ENCODE data around the gene DMBX1. TPM values are rescaled to one million over a fixed set of nuclear protein-coding genes. Genes with fewer than 3 reads are reported as not detected.

Gene DMBX1
- polyA plus RNA-seq = under 1 TPM in 1 of 4 donors, not detected in 3; 0.01 TPM
- long read RNA-seq, donor 1 = 0 reads
- long read RNA-seq, donor 2 = 0 reads
- long read RNA-seq, donor 3 = 0 reads
- long read RNA-seq, donor 4 = 0 reads
- long read RNA-seq, donor 5 = 0 reads
- long read RNA-seq, donor 6 = 0 reads
- long read RNA-seq, donor 7 = 0 reads
- long read RNA-seq, donor 8 = 0 reads
- long read RNA-seq, donor 9 = 0 reads
- long read RNA-seq, donor 10 = 0 reads

- H3K4me3 ChIP-seq (ENCODE audit: low read depth in 1 of 3, low read length in 3 of 3) = peak within 1 kb of the TSS in 1 of 3 donors; percentile 39
- H3K27me3 ChIP-seq (ENCODE audit: control insufficient read depth in 3 of 3, insufficient read depth in 3 of 3, low read length in 3 of 3) = peaks cover 18 to 96% (median 72%) of the 10 kb centered on the region in 3 donors
- no peak within 1 kb of the TSS for H3K27ac ChIP-seq (ENCODE audit: low read depth in 1 of 3, low read length in 2 of 3)
- DNase-seq = peak; percentile 60 to 62
- FAIRE-seq = no peak
- WGBS, 3 donors = 1 to 2% (median 1%) methylated on average over 73 to 74 of the region's 74 CpGs
- H3K4me1 ChIP-seq (ENCODE audit: control insufficient read depth in 3 of 3, insufficient read depth in 2 of 3, low read depth in 1 of 3, low read length in 2 of 3) = peaks cover 0 to 9% (median 4%) of the 10 kb centered on the region in 3 donors
- H3K9me3 ChIP-seq (ENCODE audit: control insufficient read depth in 2 of 2, insufficient read depth in 1 of 2, low read depth in 1 of 2, low read length in 1 of 2) = peaks cover 0 to 5% of the 10 kb centered on the region in 2 donors
- H3K36me3 ChIP-seq (ENCODE audit: control insufficient read depth in 3 of 3, insufficient read depth in 2 of 3, low read depth in 1 of 3, low read length in 3 of 3) = no peaks in the 10 kb centered on the region
These were observed at the start of gene DMBX1 for GRCh38 chr1:46489638-46490405. DMBX1 (plus strand) TSS chr1:46489836; CDS start chr1:46507011, 17,175 bp downstream.

- no peaks in the 10 kb centered on the region for H3K36me3 ChIP-seq (ENCODE audit: control insufficient read depth in 3 of 3, insufficient read depth in 2 of 3, low read depth in 1 of 3, low read length in 3 of 3)
- H3K4me3 ChIP-seq (ENCODE audit: low read depth in 1 of 3, low read length in 3 of 3) = no peak overlapping the region
- peaks cover 0 to 27% (median 2%) of the 10 kb centered on the region in 3 donors for H3K27me3 ChIP-seq (ENCODE audit: control insufficient read depth in 3 of 3, insufficient read depth in 3 of 3, low read length in 3 of 3)
- FAIRE-seq = no peak
- no peaks in the 10 kb centered on the region for H3K4me1 ChIP-seq (ENCODE audit: control insufficient read depth in 3 of 3, insufficient read depth in 2 of 3, low read depth in 1 of 3, low read length in 2 of 3)
- H3K9me3 ChIP-seq (ENCODE audit: control insufficient read depth in 2 of 2, insufficient read depth in 1 of 2, low read depth in 1 of 2, low read length in 1 of 2) = no peaks in the 10 kb centered on the region
- H3K27ac ChIP-seq (ENCODE audit: low read depth in 1 of 3, low read length in 2 of 3) = no peak overlapping the region
- no peak for DNase-seq
- WGBS, 3 donors = 68 to 77% (median 69%) methylated on average over 2 of the region's 2 CpGs
These were observed 49.2 kb upstream of the DMBX1 start for GRCh38 chr1:46440478-46440877.

GRCh38 chr1:46442317-46443161 lies 47.1 kb upstream of the DMBX1 start:
- WGBS, 3 donors = 5 to 8% (median 6%) methylated on average over 25 of the region's 25 CpGs
- no peak overlapping the region for H3K27ac ChIP-seq (ENCODE audit: low read depth in 1 of 3, low read length in 2 of 3)

GRCh38 chr1:46444466-46444865 lies 45.2 kb upstream of the DMBX1 start:
- WGBS, 3 donors = 67 to 77% (median 76%) methylated on average over 3 of the region's 3 CpGs
- H3K27me3 ChIP-seq (ENCODE audit: control insufficient read depth in 3 of 3, insufficient read depth in 3 of 3, low read length in 3 of 3) = peaks cover 9 to 53% (median 19%) of the 10 kb centered on the region in 3 donors
- H3K36me3 ChIP-seq (ENCODE audit: control insufficient read depth in 3 of 3, insufficient read depth in 2 of 3, low read depth in 1 of 3, low read length in 3 of 3) = no peaks in the 10 kb centered on the region
- no peak overlapping the region for H3K4me3 ChIP-seq (ENCODE audit: low read depth in 1 of 3, low read length in 3 of 3)
- no peak overlapping the region for H3K27ac ChIP-seq (ENCODE audit: low read depth in 1 of 3, low read length in 2 of 3)
- H3K9me3 ChIP-seq (ENCODE audit: control insufficient read depth in 2 of 2, insufficient read depth in 1 of 2, low read depth in 1 of 2, low read length in 1 of 2) = no peaks in the 10 kb centered on the region
- H3K4me1 ChIP-seq (ENCODE audit: control insufficient read depth in 3 of 3, insufficient read depth in 2 of 3, low read depth in 1 of 3, low read length in 2 of 3) = no peaks in the 10 kb centered on the region
- FAIRE-seq (no peak), DNase-seq (no peak)

More at GRCh38 chr1:46442317-46443161, 47.1 kb upstream of the DMBX1 start:
- Histone ChIP-seq H3K4me1 (ENCODE audit: control insufficient read depth in 3 of 3, insufficient read depth in 2 of 3, low read depth in 1 of 3, low read length in 2 of 3) (no peaks in the 10 kb centered on the region), H3K9me3 (ENCODE audit: control insufficient read depth in 2 of 2, insufficient read depth in 1 of 2, low read depth in 1 of 2, low read length in 1 of 2) (no peaks in the 10 kb centered on the region), H3K27me3 (ENCODE audit: control insufficient read depth in 3 of 3, insufficient read depth in 3 of 3, low read length in 3 of 3) (peaks cover 2 to 40% (median 7%) of the 10 kb centered on the region in 3 donors), H3K4me3 (ENCODE audit: low read depth in 1 of 3, low read length in 3 of 3) (peak overlapping the region in 2 of 3 donors; percentile 14 to 37), H3K36me3 (ENCODE audit: control insufficient read depth in 3 of 3, insufficient read depth in 2 of 3, low read depth in 1 of 3, low read length in 3 of 3) (no peaks in the 10 kb centered on the region)
- FAIRE-seq = no peak
- peak; percentile 83 to 91 for DNase-seq

- FAIRE-seq = no peak
- no peak for DNase-seq
- Histone ChIP-seq H3K9me3 (ENCODE audit: control insufficient read depth in 2 of 2, insufficient read depth in 1 of 2, low read depth in 1 of 2, low read length in 1 of 2) (no peaks in the 10 kb centered on the region), H3K27me3 (ENCODE audit: control insufficient read depth in 3 of 3, insufficient read depth in 3 of 3, low read length in 3 of 3) (peaks cover 13 to 64% (median 26%) of the 10 kb centered on the region in 3 donors), H3K27ac (ENCODE audit: low read depth in 1 of 3, low read length in 2 of 3) (no peak overlapping the region), H3K4me1 (ENCODE audit: control insufficient read depth in 3 of 3, insufficient read depth in 2 of 3, low read depth in 1 of 3, low read length in 2 of 3) (no peaks in the 10 kb centered on the region), H3K36me3 (ENCODE audit: control insufficient read depth in 3 of 3, insufficient read depth in 2 of 3, low read depth in 1 of 3, low read length in 3 of 3) (no peaks in the 10 kb centered on the region), H3K4me3 (ENCODE audit: low read depth in 1 of 3, low read length in 3 of 3) (no peak overlapping the region)
- WGBS, 3 donors = 62 to 64% (median 63%) methylated on average over 3 of the region's 3 CpGs
These were observed 43.8 kb upstream of the DMBX1 start for GRCh38 chr1:46445773-46446256.

GRCh38 chr1:46446646-46447498 lies 42.8 kb upstream of the DMBX1 start:
- WGBS, 3 donors = 19 to 27% (median 26%) methylated on average over 15 of the region's 15 CpGs
- no peak for FAIRE-seq
- Histone ChIP-seq H3K27ac (ENCODE audit: low read depth in 1 of 3, low read length in 2 of 3) (no peak overlapping the region), H3K9me3 (ENCODE audit: control insufficient read depth in 2 of 2, insufficient read depth in 1 of 2, low read depth in 1 of 2, low read length in 1 of 2) (no peaks in the 10 kb centered on the region), H3K4me3 (ENCODE audit: low read depth in 1 of 3, low read length in 3 of 3) (no peak overlapping the region), H3K4me1 (ENCODE audit: control insufficient read depth in 3 of 3, insufficient read depth in 2 of 3, low read depth in 1 of 3, low read length in 2 of 3) (no peaks in the 10 kb centered on the region), H3K27me3 (ENCODE audit: control insufficient read depth in 3 of 3, insufficient read depth in 3 of 3, low read length in 3 of 3) (peaks cover 13 to 71% (median 29%) of the 10 kb centered on the region in 3 donors), H3K36me3 (ENCODE audit: control insufficient read depth in 3 of 3, insufficient read depth in 2 of 3, low read depth in 1 of 3, low read length in 3 of 3) (no peaks in the 10 kb centered on the region)
- peak; percentile 81 to 90 for DNase-seq

- no peaks in the 10 kb centered on the region for H3K9me3 ChIP-seq (ENCODE audit: control insufficient read depth in 2 of 2, insufficient read depth in 1 of 2, low read depth in 1 of 2, low read length in 1 of 2)
- FAIRE-seq = no peak
- no peak overlapping the region for H3K4me3 ChIP-seq (ENCODE audit: low read depth in 1 of 3, low read length in 3 of 3)
- WGBS, 3 donors = 26 to 37% (median 26%) methylated on average over 13 to 14 of the region's 14 CpGs
- H3K36me3 ChIP-seq (ENCODE audit: control insufficient read depth in 3 of 3, insufficient read depth in 2 of 3, low read depth in 1 of 3, low read length in 3 of 3) = no peaks in the 10 kb centered on the region
- H3K27me3 ChIP-seq (ENCODE audit: control insufficient read depth in 3 of 3, insufficient read depth in 3 of 3, low read length in 3 of 3) = peaks cover 13 to 78% (median 31%) of the 10 kb centered on the region in 3 donors
- no peak for DNase-seq
- H3K27ac ChIP-seq (ENCODE audit: low read depth in 1 of 3, low read length in 2 of 3) = no peak overlapping the region
- no peaks in the 10 kb centered on the region for H3K4me1 ChIP-seq (ENCODE audit: control insufficient read depth in 3 of 3, insufficient read depth in 2 of 3, low read depth in 1 of 3, low read length in 2 of 3)
These were observed 42.0 kb upstream of the DMBX1 start for GRCh38 chr1:46447499-46448108.

Measured in small intestine (tissue), 16 donors.